HG02610 (cell line): Measurements from ENCODE around the gene SSBP2.
"Not testable (repeated sequence)": the region's sequence is repeated elsewhere in the genome, so short reads cannot be mapped to it uniquely, and the experiment has no call there.

Experiments
- ATAC-seq: cut with Tn5 transposase; IDR thresholded peaks from one replicate; pipeline ENCODE4 v1.9.1; 2021; ENCODE audit warnings: mild to moderate bottlenecking, moderate library complexity; ENCODE audit not compliant: unreplicated experiment

The SSBP2 gene

GRCh38 chr5:81537905-81538547 lies 212.9 kb downstream of the SSBP2 start:
- no peak for ATAC-seq

GRCh38 chr5:81534441-81534840 lies 216.5 kb downstream of the SSBP2 start:
- ATAC-seq = no peak

GRCh38 chr5:81533629-81534405 lies 217.1 kb downstream of the SSBP2 start:
- ATAC-seq = peak; percentile 41

- ATAC-seq = peak; percentile 41
These were observed 220.0 kb downstream of the SSBP2 start for GRCh38 chr5:81530919-81531318.

- ATAC-seq = no peak
These were observed 225.2 kb downstream of the SSBP2 start for GRCh38 chr5:81525690-81526089.

- ATAC-seq = no peak
These were observed 226.9 kb downstream of the SSBP2 start for GRCh38 chr5:81524015-81524414.

- ATAC-seq = no peak
These were observed 228.3 kb downstream of the SSBP2 start for GRCh38 chr5:81522571-81522970.

- ATAC-seq = no peak
These were observed 230.1 kb downstream of the SSBP2 start for GRCh38 chr5:81520769-81521168.

GRCh38 chr5:81519217-81519905 lies 231.5 kb downstream of the SSBP2 start:
- no peak for ATAC-seq

- no peak for ATAC-seq
These were observed 233.4 kb downstream of the SSBP2 start for GRCh38 chr5:81517462-81517861.

GRCh38 chr5:81516091-81516490 lies 234.8 kb downstream of the SSBP2 start:
- no peak for ATAC-seq

GRCh38 chr5:81513982-81514381 lies 236.9 kb downstream of the SSBP2 start:
- ATAC-seq = no peak

- ATAC-seq = no peak
These were observed 237.4 kb downstream of the SSBP2 start for GRCh38 chr5:81513473-81513872.

GRCh38 chr5:81506900-81507588 lies 243.9 kb downstream of the SSBP2 start:
- ATAC-seq = peak; percentile 97

- ATAC-seq = no peak
These were observed 244.5 kb downstream of the SSBP2 start for GRCh38 chr5:81506378-81506777.

GRCh38 chr5:81505672-81506071 lies 245.2 kb downstream of the SSBP2 start:
- no peak for ATAC-seq

- ATAC-seq = not testable (repeated sequence)
These were observed 247.3 kb downstream of the SSBP2 start for GRCh38 chr5:81503602-81504001.

- ATAC-seq = no peak
These were observed 255.6 kb downstream of the SSBP2 start for GRCh38 chr5:81495286-81495685.

GRCh38 chr5:81488862-81489261 lies 262.0 kb downstream of the SSBP2 start:
- no peak for ATAC-seq

GRCh38 chr5:81486711-81487110 lies 264.2 kb downstream of the SSBP2 start:
- no peak for ATAC-seq

- ATAC-seq = no peak
These were observed 268.3 kb downstream of the SSBP2 start for GRCh38 chr5:81482595-81482994.
